ENCODE results near the gene SPRY4.
"Not testable (repeated sequence)": the region's sequence is repeated elsewhere in the genome, so short reads cannot be mapped to it uniquely, and the experiment has no call there.

SPRY4 gene

GRCh38 chr5:142356349-142356715, 31.5 kb upstream of the SPRY4 start:
- no peak for DNase-seq (ENCODE audit: low spot score)
- no peak for TF ChIP-seq CTCF (IDR thresholded peaks at IDR 0.05; ENCODE audit: borderline replicate concordance, control extremely low read depth, extremely low read depth, insufficient read depth, missing control alignments)
- in situ Hi-C loops (cut with MboI; ENCODE audit: low sequenced_read_pairs, unreplicated experiment) = no loop called here

GRCh38 chr5:142353071-142353472, 28.3 kb upstream of the SPRY4 start:
- DNase-seq (ENCODE audit: low spot score) = no peak
- no peak for TF ChIP-seq CTCF (IDR thresholded peaks at IDR 0.05; ENCODE audit: borderline replicate concordance, control extremely low read depth, extremely low read depth, insufficient read depth, missing control alignments)
- in situ Hi-C loops (cut with MboI; ENCODE audit: low sequenced_read_pairs, unreplicated experiment) = no loop called here

DNA sequence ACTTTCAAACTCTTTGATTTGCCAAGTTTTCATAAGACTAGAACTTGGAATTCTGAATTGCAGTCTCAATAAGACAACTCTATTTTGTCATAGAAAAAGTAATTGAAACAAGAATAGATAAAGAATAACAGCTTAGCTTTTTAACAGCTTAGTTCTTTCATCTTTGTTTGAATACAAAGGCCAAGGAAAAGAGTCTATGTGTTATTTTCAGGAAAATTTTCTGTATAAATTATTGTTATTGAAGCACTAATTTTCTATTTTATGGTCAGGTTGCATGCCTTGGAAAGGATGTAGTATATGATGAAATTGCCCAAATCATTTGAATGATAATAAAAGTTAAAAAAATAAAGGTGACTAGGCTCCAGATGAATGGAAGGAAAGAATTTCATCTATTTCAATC, 25.2 kb upstream of the SPRY4 start:
- no peak for DNase-seq (ENCODE audit: low spot score)
- TF ChIP-seq CTCF (IDR thresholded peaks at IDR 0.05; ENCODE audit: borderline replicate concordance, control extremely low read depth, extremely low read depth, insufficient read depth, missing control alignments) = no peak
- in situ Hi-C loops (cut with MboI; ENCODE audit: low sequenced_read_pairs, unreplicated experiment) = no loop called here

DNA sequence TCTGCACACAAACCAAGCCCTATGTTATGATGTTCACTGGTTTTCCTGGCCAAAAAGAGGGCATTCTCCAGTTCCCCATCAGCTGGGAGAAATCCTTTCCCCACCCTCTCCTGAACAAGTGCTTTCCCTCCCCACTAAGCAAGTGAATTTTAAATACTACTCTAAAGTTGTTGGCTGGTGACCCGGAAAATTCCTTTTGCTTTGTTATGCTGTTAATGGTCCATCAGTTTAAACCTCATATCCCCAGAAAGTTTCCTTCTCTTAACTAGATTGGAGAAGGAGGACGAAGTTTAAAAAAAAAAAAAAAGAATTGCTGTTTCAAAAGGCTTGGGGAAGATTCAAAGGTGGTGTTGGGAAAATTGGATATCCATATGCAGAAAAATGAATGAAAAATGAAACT, 21.9 kb upstream of the SPRY4 start:
- no peak for DNase-seq (ENCODE audit: low spot score)
- no peak for TF ChIP-seq CTCF (IDR thresholded peaks at IDR 0.05; ENCODE audit: borderline replicate concordance, control extremely low read depth, extremely low read depth, insufficient read depth, missing control alignments)
- in situ Hi-C loops (cut with MboI; ENCODE audit: low sequenced_read_pairs, unreplicated experiment) = no loop called here

DNA sequence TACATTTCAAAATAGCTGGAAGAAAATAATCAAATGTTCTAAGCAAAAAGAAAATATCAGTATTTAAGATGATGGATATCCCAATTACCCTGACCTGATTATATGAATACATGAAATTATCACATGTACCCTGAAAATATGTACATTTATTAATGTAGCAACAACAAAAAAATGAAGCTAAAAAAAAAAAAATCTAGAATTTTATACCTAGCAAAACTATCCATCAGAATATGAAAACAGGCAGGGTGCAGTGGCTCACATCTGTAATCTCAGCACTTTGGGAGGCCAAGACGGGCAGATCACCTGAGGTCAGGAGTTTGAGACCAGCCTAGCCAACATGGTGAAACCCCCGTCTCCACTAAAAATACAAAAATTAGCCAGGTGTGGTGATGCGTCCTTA, 20.1 kb upstream of the SPRY4 start:
- DNase-seq (ENCODE audit: low spot score); in situ Hi-C loops (cut with MboI; ENCODE audit: low sequenced_read_pairs, unreplicated experiment): not testable (repeated sequence)

DNA sequence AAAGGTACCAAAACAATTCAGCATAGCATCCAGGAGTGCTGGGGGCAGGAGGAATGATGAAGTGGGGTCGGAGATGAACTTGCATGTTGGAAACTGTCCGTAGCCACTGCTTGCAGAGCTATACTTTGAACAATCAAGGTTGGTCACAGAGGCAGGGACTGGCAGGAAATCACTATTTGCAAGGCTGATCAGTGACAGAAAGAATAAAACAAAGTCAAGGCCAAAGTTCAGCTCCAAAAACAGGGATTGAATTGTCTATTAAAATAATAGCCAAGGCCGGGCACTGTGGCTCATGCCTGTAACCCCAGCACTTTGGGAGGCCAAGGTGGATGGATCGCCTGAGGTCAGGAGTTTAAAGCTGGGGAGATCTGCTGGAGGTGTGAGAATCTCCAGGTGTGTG, 18.7 kb upstream of the SPRY4 start:
- in situ Hi-C loops (cut with MboI; ENCODE audit: low sequenced_read_pairs, unreplicated experiment) = no loop called here
- no peak for TF ChIP-seq CTCF (IDR thresholded peaks at IDR 0.05; ENCODE audit: borderline replicate concordance, control extremely low read depth, extremely low read depth, insufficient read depth, missing control alignments)
- no peak for DNase-seq (ENCODE audit: low spot score)

GRCh38 chr5:142342128-142342981, 17.5 kb upstream of the SPRY4 start:
- in situ Hi-C loops (cut with MboI; ENCODE audit: low sequenced_read_pairs, unreplicated experiment) = no loop called here
- no peak for DNase-seq (ENCODE audit: low spot score)
- no peak for TF ChIP-seq CTCF (IDR thresholded peaks at IDR 0.05; ENCODE audit: borderline replicate concordance, control extremely low read depth, extremely low read depth, insufficient read depth, missing control alignments)
